Stimulated activated CD4-positive, alpha-beta T cell treated with anti-CD3 and anti-CD28 coated beads, Interleukin-4, amount 100 ng/mL, for 1 hour (primary cell): Measurements from ENCODE around the gene CD34.
A peak's percentile ranks its signal among the peaks of the same experiment; 100 is the strongest.

Source experiments
- DNase-seq: peaks from one replicate; pipeline ENCODE4 v3.0.0-alpha.2; 2020

The CD34 gene

DNA sequence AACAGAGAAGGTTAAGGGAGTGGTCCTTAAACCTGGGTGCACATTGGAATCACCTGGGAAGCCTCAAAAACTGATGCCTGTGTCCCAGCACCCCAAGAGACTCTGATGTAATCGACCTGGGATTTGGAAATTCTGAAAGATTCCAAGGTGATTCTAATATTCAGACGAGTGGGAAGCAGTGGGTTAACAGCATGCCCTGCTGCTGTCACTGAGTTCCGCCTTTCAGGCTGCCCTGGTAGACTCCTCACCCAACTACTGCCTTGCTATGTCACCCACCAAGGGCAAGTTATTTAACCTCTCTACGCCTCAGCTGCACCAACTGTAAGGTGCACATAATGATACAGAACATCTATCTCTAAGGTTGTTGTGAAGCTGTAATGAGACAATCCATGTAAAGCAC is 59.2 kb downstream of the CD34 start:
- no peak for DNase-seq

DNA sequence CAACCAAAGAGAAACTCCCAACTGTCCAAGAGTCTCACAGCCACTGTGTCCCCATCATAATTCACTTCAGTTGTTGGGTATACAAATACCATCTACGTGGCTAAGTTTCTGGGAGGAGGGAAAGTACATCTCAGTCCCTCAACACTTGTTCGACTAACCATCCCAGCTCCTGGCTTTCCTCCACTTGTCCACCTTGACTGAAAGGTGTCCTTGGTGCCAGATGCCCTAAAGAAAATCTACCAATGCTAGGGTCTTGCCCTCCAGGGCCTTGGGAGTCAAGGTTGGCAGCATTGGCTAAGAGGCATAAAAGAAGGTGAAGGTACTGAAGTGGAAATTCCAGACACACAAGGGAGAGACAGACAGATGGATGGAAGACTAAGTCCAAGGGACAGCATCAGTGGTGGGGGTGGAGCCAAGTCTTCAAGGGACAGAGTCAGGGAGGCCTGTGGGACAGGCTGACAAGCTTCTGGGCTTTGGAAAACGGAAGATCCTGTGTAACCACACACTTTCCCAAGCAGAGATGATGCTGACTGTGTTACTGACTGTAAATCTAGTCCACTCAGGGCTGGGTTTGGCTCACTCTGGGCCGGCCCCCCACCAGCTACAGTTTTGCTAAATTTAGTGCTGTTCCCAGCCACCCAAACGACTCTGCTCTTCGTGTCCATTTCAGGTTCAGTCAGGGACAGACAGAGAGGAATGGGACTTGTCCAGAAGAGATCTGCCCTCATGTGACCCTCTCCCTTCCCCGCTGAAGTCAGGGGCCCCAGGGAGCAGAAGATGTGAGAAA is 60.1 kb downstream of the CD34 start:
- DNase-seq, result no peak

DNA sequence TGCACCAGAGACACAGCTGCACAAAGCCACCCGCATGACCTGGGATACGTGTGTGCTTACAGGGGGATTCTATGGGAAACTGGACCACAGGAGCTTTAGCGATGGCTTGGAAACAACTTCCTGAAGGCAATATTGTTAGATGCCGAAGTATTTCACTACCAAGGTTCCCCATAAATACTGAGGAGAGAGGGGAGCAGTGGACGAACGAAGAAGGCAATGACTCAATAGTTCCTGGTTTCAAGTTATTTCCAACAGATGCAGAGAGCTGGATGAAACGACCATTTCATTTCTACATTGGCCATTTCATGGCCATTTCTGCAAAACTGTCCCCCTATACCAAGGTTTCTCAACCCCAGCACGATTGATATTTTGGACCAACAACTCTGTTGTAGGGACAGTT is 61.3 kb downstream of the CD34 start:
- no peak for DNase-seq

DNA sequence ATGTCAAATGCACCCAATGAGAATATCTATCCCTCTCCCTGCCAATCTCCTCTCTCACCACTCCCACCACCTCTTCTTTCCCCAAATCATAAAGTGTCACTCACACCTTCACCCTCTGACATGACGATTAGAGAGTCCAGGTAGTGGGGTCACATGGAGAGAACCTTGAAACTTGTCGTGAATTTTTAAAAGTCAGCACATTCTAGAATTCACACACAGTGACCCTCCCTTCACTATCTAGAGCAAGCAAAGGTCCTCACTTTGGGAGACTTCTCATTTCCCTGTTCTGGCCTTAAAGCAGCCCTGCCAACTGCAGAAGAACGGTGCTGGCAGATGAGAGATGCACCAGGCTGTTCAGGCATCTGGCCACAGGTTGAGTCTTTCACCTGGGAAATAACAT is 61.9 kb downstream of the CD34 start:
- DNase-seq, result no peak

DNA sequence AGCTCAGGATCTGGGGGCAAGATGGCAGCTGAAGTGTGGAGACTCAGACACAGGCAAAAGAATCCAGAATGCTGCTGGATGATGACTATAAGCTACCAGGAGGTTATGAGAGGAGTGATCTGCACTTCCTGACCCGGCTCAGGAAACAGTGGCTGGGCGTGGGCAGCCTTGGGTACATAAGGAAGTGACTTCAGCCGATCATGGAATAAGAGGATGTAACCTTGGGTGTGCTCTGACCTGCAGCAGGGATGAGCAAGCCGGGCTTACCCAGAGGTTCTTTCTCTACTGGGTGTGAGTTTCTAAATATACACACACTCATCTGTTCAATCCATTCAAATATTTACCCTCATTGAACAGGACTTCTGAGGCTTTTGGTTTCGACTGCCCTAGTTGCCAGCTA is 62.7 kb downstream of the CD34 start:
- peak; percentile 41 for DNase-seq

DNA sequence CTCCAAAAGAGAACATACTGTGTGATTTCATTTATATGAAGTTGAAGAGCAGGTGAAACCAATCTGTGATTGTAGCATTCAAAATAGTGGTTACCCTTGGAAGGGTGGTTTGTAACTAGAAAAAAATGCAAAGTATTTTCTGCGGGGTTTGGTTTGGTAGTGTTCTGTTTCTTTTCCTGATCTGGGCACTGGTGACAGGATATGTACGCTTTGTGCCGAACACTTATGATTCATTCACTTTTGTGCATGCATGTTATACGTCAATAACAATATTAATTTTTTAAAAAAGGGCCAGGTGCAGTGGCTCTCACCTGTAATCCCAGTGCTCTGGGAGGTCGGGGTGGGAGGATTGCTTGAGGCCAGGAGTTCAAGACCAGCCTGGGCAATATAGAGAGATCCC is 63.8 kb downstream of the CD34 start:
- DNase-seq, result no peak

DNA sequence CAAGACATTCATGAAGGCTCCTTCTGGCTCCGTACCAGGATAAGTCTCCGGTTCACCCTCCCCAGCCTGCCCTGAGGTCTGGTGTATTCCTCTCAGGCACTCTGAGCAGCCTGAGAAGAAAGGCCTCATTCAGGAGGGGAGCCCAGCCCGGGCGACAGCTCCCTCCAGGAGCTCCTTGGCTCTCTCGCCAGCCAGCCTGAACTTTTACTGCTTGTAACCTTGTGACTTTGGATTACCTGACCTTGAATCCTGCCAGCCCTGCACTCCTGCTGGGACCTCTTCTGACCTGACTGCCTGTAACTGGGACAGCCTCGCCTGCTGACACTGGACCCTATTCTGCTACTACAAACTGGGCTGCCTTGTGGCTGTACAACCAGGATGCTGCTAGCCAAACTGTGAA is 65.8 kb downstream of the CD34 start:
- no peak for DNase-seq

DNA sequence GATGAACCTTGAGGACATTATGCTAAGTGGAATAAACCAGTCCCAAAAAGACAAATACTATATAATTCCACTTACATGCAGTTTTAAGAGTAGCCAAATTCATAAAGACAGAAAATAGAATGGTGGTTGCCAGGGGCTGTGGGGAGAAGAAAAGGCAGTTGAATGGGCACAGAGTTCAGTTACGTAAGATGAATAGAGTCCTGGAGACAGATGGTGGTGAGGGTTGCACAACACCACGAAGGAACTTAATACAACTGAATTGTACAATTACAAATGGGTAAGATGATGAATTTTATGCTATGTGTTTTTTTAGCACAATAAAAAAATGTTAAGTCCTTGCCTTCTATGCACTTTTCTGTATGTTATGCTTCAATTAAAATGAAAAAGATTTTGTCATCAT is 66.6 kb downstream of the CD34 start:
- DNase-seq, result no peak

DNA sequence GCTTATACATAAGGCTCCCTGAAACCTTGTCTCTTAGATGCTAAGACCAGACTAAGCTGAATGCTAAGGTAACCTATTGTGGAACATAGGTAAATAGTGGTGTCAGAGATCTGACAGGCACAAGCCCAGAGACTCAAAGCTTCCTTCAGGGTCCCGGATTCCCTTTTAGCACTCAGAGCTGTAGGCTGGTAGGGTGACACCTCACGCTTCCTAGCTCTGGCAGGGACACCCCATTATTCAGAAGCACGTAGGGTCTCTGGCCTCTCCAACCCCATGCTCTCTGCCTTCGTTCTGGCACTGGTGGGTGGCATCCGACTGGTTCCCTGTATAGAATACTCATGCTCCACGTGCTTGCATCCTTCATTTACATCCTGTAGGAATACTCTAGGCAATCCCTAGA is 68.4 kb downstream of the CD34 start:
- DNase-seq, result no peak

DNA sequence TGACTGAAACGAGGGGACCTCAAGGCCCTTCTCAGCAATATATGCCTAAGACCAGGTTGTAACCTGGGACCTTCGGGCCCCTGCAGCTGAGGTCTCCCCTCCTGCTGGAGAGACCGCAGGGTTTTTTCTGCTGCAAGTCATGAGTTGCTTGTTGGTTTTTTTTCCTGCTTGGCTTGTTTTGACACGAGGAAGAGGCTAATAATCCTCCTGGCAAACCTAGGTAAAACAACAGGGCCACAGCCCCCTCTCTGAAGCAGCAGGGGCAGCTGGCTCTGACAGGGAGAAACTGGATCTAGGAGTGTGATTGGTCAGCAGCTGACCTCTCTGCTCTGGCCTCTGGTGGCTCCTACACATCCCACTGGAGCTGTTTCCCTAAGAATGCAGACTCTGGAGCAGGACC is 69.0 kb downstream of the CD34 start:
- no peak for DNase-seq

DNA sequence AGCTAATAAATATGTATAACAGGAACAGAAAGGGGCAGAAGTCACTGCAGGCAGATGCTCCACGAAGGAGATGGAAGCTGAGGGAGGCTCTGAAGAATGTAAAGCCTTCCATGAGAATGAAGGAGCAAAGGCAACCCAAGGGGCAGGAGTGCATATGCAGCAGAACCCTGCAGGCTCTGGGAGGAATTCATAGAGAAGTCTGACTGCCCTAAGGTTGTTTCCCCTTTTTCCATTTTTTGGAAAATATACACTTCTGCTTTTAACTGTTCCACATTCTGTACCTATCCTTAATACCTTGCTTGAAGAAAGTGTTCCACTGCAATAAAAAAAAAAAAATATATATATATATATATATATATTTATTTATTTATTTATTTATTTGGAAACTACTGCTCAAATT is 69.6 kb downstream of the CD34 start:
- DNase-seq, result no peak

DNA sequence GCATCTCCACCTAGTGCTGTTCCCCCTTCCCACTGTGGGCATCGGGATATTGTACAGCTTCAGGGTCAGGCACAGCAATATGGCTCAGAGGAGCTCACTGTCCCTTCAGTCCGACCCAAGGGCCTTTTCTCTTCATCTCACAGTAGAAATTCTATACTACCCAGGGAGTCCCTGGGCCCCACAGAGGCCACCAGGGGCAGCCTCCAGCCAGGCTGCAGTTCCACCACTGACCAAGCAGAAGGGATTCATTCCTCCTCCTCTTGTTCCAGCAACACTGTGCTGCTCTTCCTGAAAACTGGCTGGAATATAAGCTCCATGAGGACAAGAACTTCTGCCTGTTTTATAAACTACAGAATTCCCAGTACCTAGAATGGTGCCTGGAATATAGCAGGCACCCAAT is 70.5 kb downstream of the CD34 start:
- no peak for DNase-seq

DNA sequence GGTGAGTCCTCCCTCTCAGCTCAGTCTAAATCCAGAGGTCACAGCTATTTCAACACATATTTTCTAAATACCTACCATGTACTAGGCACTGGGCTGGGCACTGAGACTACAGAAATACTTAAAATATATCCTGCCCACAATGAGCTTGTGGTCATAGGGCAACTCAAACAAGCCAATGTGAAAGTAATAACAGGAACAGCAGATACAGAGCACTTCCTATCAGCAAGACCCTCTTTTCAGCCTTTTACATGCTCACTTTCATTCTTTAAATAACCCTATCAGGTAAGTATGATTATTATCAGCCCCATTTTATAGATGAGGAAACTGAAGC is 71.9 kb downstream of the CD34 start:
- no peak for DNase-seq

DNA sequence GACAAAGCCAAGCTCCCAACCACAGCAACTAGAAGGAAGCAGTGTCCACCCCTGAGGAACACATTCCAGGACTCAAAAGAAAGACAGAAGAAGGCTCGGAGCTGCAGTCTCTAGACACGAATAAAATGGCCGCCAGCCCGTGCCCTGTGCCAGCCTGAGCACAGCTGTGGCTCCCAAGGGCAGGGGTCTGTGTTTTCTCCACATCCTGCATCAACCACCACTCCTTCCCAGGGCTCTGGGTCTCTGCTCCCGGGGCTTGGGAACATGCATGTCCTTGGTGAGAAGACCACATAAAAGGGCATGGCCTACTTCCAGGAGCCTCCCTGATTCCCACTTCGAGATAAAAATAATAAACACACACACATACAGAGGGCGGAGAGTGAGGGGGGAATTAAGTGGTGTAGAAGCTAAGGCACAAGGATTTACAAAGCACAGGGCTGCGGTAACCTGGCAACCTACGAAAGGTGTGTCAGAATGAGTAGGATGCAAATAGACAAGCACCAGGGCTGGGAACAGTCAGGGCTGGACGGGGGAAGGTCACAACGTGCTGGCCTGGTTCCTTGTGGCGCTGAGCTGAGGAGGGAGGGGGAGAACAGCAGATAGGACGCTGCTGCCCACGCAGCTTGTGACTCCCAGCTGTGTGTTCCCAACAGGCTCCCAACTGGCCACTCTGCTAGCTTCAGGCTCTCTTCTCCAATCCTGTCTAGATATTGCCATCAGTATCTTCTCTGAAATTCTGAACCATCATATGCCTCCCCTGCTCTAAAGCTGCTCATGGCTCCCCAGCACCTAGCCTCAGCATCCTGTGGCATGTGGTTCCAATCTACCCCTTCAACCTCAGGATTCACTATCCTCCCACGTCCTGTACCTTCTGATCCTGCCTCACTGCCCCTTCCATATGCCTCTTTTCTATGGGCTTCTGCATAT is 72.5 kb downstream of the CD34 start:
- DNase-seq, result no peak

DNA sequence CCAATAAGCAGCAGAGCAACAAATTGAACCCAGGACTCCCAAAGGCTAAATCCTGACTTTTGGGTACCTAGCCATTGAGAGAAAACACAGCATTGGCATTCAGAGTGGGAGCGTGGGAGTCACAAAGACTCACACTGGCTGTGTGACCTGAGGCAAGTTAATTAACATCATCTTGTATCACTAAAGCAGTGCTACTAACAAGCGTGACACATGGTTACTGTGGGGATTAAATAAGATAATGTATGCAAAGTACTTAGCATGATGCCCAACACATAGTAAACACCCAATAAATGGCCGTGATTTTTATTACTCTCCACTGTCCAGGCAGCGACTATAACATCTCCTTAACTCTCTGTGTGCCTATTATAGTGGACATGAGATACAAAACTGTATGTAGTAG is 73.3 kb downstream of the CD34 start:
- no peak for DNase-seq

DNA sequence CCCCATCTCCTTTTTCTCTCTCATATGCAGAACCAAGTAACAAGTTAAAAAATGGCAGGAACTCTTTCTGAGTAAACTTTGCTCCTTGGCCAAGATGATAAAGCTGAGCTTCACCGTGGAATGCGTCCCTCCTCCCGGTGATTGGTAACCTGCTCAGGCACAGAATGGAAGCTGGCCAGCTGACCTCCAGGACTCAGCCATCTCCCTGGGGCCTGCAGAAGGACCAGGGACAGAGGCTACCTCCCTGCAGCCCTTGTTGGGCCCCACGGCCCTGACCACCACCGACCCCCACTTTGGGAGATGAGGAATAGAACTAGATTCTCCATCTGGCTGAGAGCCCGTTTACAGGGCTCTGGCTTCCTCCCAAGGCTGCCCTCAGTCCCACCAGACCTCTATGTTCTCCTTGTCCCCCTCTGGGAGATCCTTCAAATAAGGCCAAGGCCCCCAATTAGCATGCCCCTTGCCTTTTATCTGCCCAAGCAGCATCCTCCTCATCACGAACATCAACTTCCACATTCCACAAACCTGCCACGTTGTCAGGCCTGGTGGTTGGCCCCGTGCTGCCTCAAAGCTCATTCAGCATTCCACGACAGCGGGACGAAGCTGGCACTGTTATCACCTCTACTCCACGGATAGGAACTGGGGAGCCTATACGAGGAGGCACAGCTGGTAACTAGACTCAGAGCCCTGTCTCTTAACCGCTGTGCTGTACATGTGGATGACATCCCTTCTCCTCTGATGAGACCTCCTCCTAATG is 74.2 kb downstream of the CD34 start:
- no peak for DNase-seq

DNA sequence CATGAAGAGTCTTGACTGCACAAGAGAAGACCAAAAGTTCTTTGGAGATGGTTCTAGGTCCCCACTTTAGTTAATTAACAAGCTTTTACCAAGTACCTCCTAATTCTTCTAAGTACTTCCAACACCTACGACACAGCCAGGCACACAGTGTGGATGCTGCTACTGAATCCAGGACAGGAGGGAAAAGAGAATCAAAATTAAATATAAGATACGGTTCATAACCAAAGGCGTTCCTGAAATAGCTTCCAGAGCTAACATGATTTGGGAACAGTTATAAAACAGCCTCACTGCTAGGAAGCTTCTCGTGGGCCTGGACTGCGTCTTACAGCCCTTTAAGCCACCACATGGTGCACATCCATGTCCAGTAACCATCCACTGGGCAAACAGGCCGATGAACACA is 75.0 kb downstream of the CD34 start:
- no peak for DNase-seq

DNA sequence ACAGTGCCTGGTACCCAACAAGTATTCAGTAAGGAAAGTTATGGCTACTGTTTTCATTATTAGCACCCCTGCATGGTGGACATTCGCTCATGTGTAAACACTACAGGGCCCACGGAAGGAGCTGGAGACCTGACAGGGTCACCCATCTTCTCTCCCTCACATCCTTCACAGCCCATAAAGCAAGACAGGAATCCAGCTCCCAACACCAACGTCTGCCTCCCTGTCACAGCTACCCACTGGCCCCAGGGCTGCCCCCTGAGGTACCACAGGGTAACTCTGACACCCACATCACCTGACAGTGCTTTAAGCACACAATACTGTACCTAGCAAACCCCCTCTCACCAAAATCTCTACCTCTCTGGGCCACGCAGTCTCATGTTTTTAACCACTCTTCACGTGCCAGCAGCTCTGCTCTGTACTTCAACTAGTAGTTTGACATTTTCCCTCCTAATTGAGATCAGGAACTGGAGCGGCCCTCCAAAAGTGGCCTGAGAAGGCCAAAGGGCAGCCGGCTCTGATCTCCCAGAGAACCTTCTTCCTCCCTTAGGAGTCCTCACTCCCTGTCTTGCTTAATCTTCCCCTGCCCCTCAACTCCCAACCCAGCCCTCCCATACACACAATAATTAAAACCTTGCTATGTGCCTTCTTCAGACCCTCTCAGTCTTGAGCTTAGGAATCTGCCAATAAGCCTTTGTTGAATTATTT is 76.8 kb downstream of the CD34 start:
- no peak for DNase-seq

DNA sequence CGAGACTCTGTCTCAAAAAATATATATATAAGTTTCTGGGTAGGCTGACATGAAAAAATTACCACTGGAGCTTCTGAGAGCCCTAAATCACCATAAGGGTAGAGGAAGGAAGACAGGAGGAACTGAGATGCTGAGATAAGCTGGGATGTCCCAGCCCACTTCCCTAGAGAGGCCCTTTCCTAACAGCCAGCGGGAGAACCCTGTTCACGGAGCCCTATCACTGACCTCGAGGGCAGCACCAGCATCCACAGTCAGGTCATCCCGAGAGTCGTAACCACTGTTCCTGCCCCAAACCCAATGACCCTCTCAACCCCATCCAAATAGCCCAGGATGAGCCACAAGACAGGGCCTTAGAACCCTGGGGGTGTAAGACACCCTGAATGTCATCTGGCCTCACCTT is 77.5 kb downstream of the CD34 start:
- DNase-seq, result no peak

DNA sequence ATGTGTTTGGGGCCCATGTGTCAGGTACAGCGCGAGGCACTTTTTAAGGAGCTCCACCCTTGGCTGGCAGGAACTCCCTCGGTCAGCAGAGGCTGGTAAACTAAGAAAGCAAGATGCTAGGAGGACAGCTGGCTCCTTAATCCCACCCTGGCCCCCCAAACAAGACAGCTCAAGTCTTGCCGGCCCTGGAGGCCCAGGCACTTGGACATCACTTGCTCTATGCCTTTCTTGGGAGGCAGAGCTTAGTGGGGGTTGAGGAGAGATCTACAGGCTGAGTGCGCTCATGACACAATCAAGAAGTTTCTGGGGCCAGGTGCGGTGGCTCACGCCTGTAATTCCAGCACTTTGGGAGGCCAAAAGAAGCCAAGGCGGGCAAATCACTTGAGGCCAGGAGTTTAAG is 78.1 kb downstream of the CD34 start:
- DNase-seq, result no peak

DNA sequence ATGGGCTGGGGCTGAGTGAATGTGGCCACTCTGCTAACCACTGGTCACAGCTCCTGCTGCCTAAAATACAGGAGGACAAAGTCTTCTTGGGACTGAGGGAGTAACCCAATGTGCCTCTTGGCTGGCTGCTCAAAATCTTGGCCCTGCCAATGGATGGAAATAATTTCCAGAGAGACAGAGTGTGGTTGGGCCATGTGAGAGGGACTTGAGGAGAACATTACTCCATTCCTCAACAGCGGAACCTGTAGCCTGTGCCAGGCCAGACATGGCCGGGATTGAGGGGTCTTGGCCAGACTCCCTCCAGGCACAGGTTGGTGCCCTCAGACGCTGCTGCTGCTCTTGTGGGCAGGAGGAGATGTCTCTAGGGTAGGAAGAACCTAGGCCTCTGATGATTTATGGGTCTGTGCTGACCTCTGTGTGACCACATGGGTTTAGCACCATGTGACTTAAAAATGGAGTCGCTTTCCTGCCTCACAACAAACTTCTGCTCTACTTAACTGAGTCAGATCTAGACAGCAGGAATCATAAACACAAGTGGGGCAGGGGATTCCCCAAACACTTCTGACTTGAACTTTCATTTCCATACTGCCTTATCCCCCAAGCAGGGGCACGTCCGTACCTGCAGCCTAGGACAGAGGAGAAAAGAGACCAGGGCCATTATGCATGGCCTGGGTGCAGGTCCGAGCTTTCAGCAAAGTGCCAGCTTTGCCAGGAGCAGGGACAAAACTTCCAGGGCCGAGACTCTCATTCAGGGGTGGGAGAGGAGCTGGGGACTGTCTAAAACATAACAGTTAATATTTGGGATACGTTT is 79.2 kb downstream of the CD34 start:
- DNase-seq, result peak; percentile 40
